NCI-H2107 (cell line): ENCODE data around the gene HS3ST6.
"Not testable (repeated sequence)": the region's sequence is repeated elsewhere in the genome, so short reads cannot be mapped to it uniquely, and the experiment has no call there.

Source experiments
- DNase-seq: peaks from one replicate; lab custom pipeline; 2025; lab: John Stamatoyannopoulos, UW

The HS3ST6 gene

GRCh38 chr16:1918351-1919326 lies at the start of gene HS3ST6:
HS3ST6 (minus strand) TSS chr16:1918415; CDS start chr16:1918323, 92 bp downstream.
- no peak for DNase-seq

GRCh38 chr16:1966460-1966859 lies 48.2 kb upstream of the HS3ST6 start, which contains the start of gene RNF151:
RNF151 (plus strand) TSS chr16:1966856; CDS start chr16:1966882, 26 bp downstream.
- DNase-seq: no peak

GRCh38 chr16:1965396-1966001 lies 47.3 kb upstream of the HS3ST6 start:
- no peak for DNase-seq

GRCh38 chr16:1964506-1965395 lies 46.5 kb upstream of the HS3ST6 start, which contains the start of gene RPS2:
RPS2 (minus strand) TSS chr16:1964826; CDS start chr16:1964625, 201 bp downstream.
- DNase-seq: peak; percentile 98

- DNase-seq: no peak
Measured at GRCh38 chr16:1963806-1964505, 45.7 kb upstream of the HS3ST6 start.

GRCh38 chr16:1962161-1963153 lies 44.2 kb upstream of the HS3ST6 start:
- DNase-seq: not testable (repeated sequence)

GRCh38 chr16:1961651-1962067 lies 43.4 kb upstream of the HS3ST6 start:
- DNase-seq: no peak

- no peak for DNase-seq
Measured at GRCh38 chr16:1960665-1961630, 42.7 kb upstream of the HS3ST6 start.

GRCh38 chr16:1959269-1960039 lies 41.2 kb upstream of the HS3ST6 start, which contains the start of gene NDUFB10:
NDUFB10 (plus strand) TSS chr16:1959538; CDS start chr16:1959625, 87 bp downstream.
- peak; percentile 68 for DNase-seq

GRCh38 chr16:1958715-1959268 lies 40.6 kb upstream of the HS3ST6 start:
- no peak for DNase-seq

- not testable (repeated sequence) for DNase-seq
Measured at GRCh38 chr16:1958143-1958491, 39.9 kb upstream of the HS3ST6 start.

- not testable (repeated sequence) for DNase-seq
Measured at GRCh38 chr16:1957434-1958142, 39.4 kb upstream of the HS3ST6 start.

GRCh38 chr16:1953734-1954133 lies 35.5 kb upstream of the HS3ST6 start:
- DNase-seq: no peak

GRCh38 chr16:1950559-1950958 lies 32.3 kb upstream of the HS3ST6 start:
- no peak for DNase-seq

- no peak for DNase-seq
Measured at GRCh38 chr16:1950047-1950446, 31.8 kb upstream of the HS3ST6 start.

GRCh38 chr16:1949507-1949906 lies 31.3 kb upstream of the HS3ST6 start:
- DNase-seq: no peak

GRCh38 chr16:1947369-1947670 lies 29.1 kb upstream of the HS3ST6 start:
- no peak for DNase-seq
